IMR-90 (cell line): ENCODE measurements around the gene IL12RB1. TPM values are rescaled to one million over a fixed set of nuclear protein-coding genes. Genes with fewer than 3 reads are reported as not detected.

Experiments
- ATAC-seq: fragments of 200-7000 bp; cut with Tn5 transposase; 2 replicates; pipeline ENCODE4 v1.9.1; 2020; ENCODE audit warnings: low read depth, mild to moderate bottlenecking, moderate library complexity
- BruUV-seq: library from RNA; stranded (reverse); fragments of 400-500 nt; replicated peaks from 2 replicates; lab custom pipeline; 2021; lab: Mats Ljungman, UMichigan
- CTCF ChIA-PET: fragments of 300-600 bp; formaldehyde crosslinking; extraction: SDS; loops from one replicate; lab custom pipeline; 2021; ENCODE audit warnings: antibody characterized with exemption; lab: Yijun Ruan, JAX
- POLR2A ChIA-PET: fragments of 300-600 bp; sonication (Branson Sonifier 250); formaldehyde crosslinking; loops from one replicate; lab custom pipeline; 2022; ENCODE audit warnings: antibody characterized with exemption; ENCODE audit not compliant: unreplicated experiment; lab: Charles Lee
- DNase-seq: peaks from one replicate; pipeline ENCODE4 v3.0.0; 2013
- H2AFZ ChIP-seq: replicated peaks from 2 replicates; pipeline ENCODE3; 2013; ENCODE audit warnings: low read length, mild to moderate bottlenecking; ENCODE audit not compliant: poor library complexity
- H2AK5ac ChIP-seq: 2 replicates; pipeline ENCODE4 v1.6.1; 2013; ENCODE audit warnings: low read depth, low read length, inconsistent platforms
- H2AK9ac ChIP-seq: replicated peaks from 2 replicates; pipeline ENCODE3; 2013; ENCODE audit warnings: mild to moderate bottlenecking, low read depth, low read length, moderate library complexity; ENCODE audit not compliant: poor library complexity
- H2BK120ac ChIP-seq: 2 replicates; pipeline ENCODE4 v1.6.1; 2013; ENCODE audit warnings: low read depth, low read length, inconsistent platforms
- H2BK15ac ChIP-seq: 3 replicates; pipeline ENCODE4 v1.6.1; 2013; ENCODE audit warnings: low read depth, low read length, inconsistent platforms
- H2BK20ac ChIP-seq: 2 replicates; pipeline ENCODE4 v1.6.1; 2013; ENCODE audit warnings: low read depth, mild to moderate bottlenecking, inconsistent platforms, low read length, moderate library complexity
- H2BK5ac ChIP-seq: 2 replicates; pipeline ENCODE4 v1.6.1; 2013; ENCODE audit warnings: mild to moderate bottlenecking, low read depth, low read length, inconsistent platforms; ENCODE audit not compliant: poor library complexity, severe bottlenecking
- H3K14ac ChIP-seq: replicated peaks from 2 replicates; pipeline ENCODE4 v1.6.1; 2013; ENCODE audit warnings: low read depth, low read length, inconsistent platforms
- H3K18ac ChIP-seq: 2 replicates; pipeline ENCODE4 v1.6.1; 2013; ENCODE audit warnings: low read depth, low read length, control low read depth
- H3K23ac ChIP-seq: 2 replicates; pipeline ENCODE4 v1.6.1; 2013; ENCODE audit warnings: low read depth, low read length, inconsistent platforms
- H3K27ac ChIP-seq: 2 replicates; pipeline ENCODE4 v1.5.1; 2013; ENCODE audit warnings: mild to moderate bottlenecking, control low read depth, low read length; ENCODE audit not compliant: insufficient read depth
- H3K27me3 ChIP-seq: 2 replicates; pipeline ENCODE4 v1.6.1; 2013; ENCODE audit warnings: low read length; ENCODE audit not compliant: control insufficient read depth, insufficient read depth
- H3K36me3 ChIP-seq: 2 replicates; pipeline ENCODE4 v1.6.1; 2013; ENCODE audit warnings: low read length, mixed read lengths; ENCODE audit not compliant: control insufficient read depth, insufficient read depth
- H3K4ac ChIP-seq: 2 replicates; pipeline ENCODE4 v1.6.1; 2013; ENCODE audit warnings: low read depth, low read length, inconsistent platforms
- H3K4me1 ChIP-seq: 2 replicates; pipeline ENCODE4 v1.6.1; 2013; ENCODE audit warnings: low read length, mixed read lengths; ENCODE audit not compliant: control insufficient read depth, insufficient read depth
- H3K4me2 ChIP-seq: 2 replicates; pipeline ENCODE4 v1.6.1; 2013; ENCODE audit warnings: low read depth, mild to moderate bottlenecking, control low read depth, low read length, moderate library complexity
- H3K4me3 ChIP-seq: 2 replicates; pipeline ENCODE4 v1.5.1; 2013; ENCODE audit warnings: low read depth, mild to moderate bottlenecking, control low read depth, low read length, moderate library complexity; ENCODE audit not compliant: insufficient read depth
- H3K56ac ChIP-seq: 2 replicates; pipeline ENCODE4 v1.6.1; 2013; ENCODE audit warnings: low read length, inconsistent platforms; ENCODE audit not compliant: insufficient read depth; ENCODE audit errors: extremely low read depth
- H3K79me1 ChIP-seq, 2 experiments: 2 replicates each; pipeline ENCODE4 v1.6.1; 2013; ENCODE audit warnings: low read length in 2 of 2, inconsistent platforms in 1 of 2, low read depth in 1 of 2
- H3K9ac ChIP-seq: 2 replicates; pipeline ENCODE4 v1.6.1; 2013; ENCODE audit warnings: low read depth, low read length, control low read depth
- H3K9me1 ChIP-seq: 2 replicates; pipeline ENCODE4 v1.6.1; 2013; ENCODE audit warnings: low read length, inconsistent platforms; ENCODE audit not compliant: insufficient read depth
- H3K9me3 ChIP-seq: 2 replicates; pipeline ENCODE4 v1.6.1; 2013; ENCODE audit warnings: low read length; ENCODE audit not compliant: control insufficient read depth, insufficient read depth
- H4K20me1 ChIP-seq: 2 replicates; pipeline ENCODE4 v1.6.1; 2013; ENCODE audit warnings: low read length, inconsistent platforms; ENCODE audit not compliant: insufficient read depth
- H4K5ac ChIP-seq: 2 replicates; pipeline ENCODE4 v1.6.1; 2013; ENCODE audit warnings: mild to moderate bottlenecking, low read depth, low read length, control low read depth
- H4K8ac ChIP-seq, 2 experiments: 2 replicates each; pipeline ENCODE4 v1.6.1; 2013; ENCODE audit warnings: low read depth in 2 of 2, low read length in 2 of 2, control low read depth in 1 of 2, inconsistent platforms in 1 of 2
- H4K91ac ChIP-seq: 2 replicates; pipeline ENCODE4 v1.6.1; 2013; ENCODE audit warnings: low read depth, low read length, inconsistent platforms; ENCODE audit not compliant: insufficient read depth
- BHLHE40 ChIP-seq: fragments of 150-350 bp; IDR thresholded peaks from 2 replicates; pipeline ENCODE4 v1.6.1; 2016; ENCODE audit warnings: mild to moderate bottlenecking, low read depth, low read length
- CEBPB ChIP-seq: IDR thresholded peaks from 2 replicates; pipeline ENCODE4 v1.6.1; 2012; ENCODE audit warnings: low read depth, low read length, improper control_type of control experiment
- CHD1 ChIP-seq: IDR thresholded peaks from 2 replicates; pipeline ENCODE4 v1.6.1; 2012; ENCODE audit warnings: low read depth, low read length, improper control_type of control experiment
- CTCF ChIP-seq: conservative IDR thresholded peaks from 2 replicates; pipeline ENCODE4 v1.5.1; 2012; ENCODE audit warnings: mild to moderate bottlenecking, low read depth, low read length, improper control_type of control experiment
- FOS ChIP-seq: fragments of 150-350 bp; IDR thresholded peaks from 2 replicates; pipeline ENCODE4 v1.6.1; 2016; ENCODE audit warnings: low read depth, low read length
- MAFK ChIP-seq: IDR thresholded peaks from 2 replicates; pipeline ENCODE4 v1.6.1; 2012; ENCODE audit warnings: low read depth, low read length, improper control_type of control experiment
- MAZ ChIP-seq: IDR thresholded peaks from 2 replicates; pipeline ENCODE4 v1.6.1; 2012; ENCODE audit warnings: low read depth, mild to moderate bottlenecking, low read length, improper control_type of control experiment, moderate library complexity, borderline replicate concordance
- MXI1 ChIP-seq: IDR thresholded peaks from 2 replicates; pipeline ENCODE4 v1.6.1; 2012; ENCODE audit warnings: low read depth, mild to moderate bottlenecking, low read length, moderate library complexity, borderline replicate concordance
- NFE2L2 ChIP-seq: fragments of 150-350 bp; IDR thresholded peaks from 2 replicates; pipeline ENCODE4 v1.6.1; 2016; ENCODE audit warnings: low read depth, mild to moderate bottlenecking, low read length
- POLR2A ChIP-seq: IDR thresholded peaks from 2 replicates; pipeline ENCODE4 v1.6.1; 2012; ENCODE audit warnings: mild to moderate bottlenecking, low read depth, low read length
- RAD21 ChIP-seq: IDR thresholded peaks from 2 replicates; pipeline ENCODE4 v1.6.1; 2012; ENCODE audit warnings: low read length, improper control_type of control experiment
- RCOR1 ChIP-seq: IDR thresholded peaks from 2 replicates; pipeline ENCODE4 v1.6.1; 2012; ENCODE audit warnings: mild to moderate bottlenecking, low read length, improper control_type of control experiment; ENCODE audit not compliant: insufficient replicate concordance
- RFX5 ChIP-seq: IDR thresholded peaks from 2 replicates; pipeline ENCODE4 v1.8.0; 2012; ENCODE audit warnings: low read depth, mild to moderate bottlenecking, low read length, moderate library complexity
- SMC3 ChIP-seq: fragments of 150-350 bp; IDR thresholded peaks from 2 replicates; pipeline ENCODE4 v1.6.1; 2016; ENCODE audit warnings: low read depth, mild to moderate bottlenecking, antibody characterized with exemption, low read length, moderate library complexity
- WGBS, 2 experiments: methylation state at CpG; one replicate each; pipeline versions ENCODE4 v1.1.5 to v1.1.7; 2013; ENCODE audit warnings: missing lambda C conversion rate in 2 of 2; ENCODE audit not compliant: insufficient read length in 1 of 2; ENCODE audit errors: extremely low coverage in 2 of 2; 5-methylcytosine and 5-hydroxymethylcytosine counted together
- dilution Hi-C: fragments of 300-500 bp; cut with HindIII; formaldehyde crosslinking; loops from one replicate; pipeline ENCODE4 v1.14.3; 2018; ENCODE audit warnings: low sequenced_read_pairs; ENCODE audit not compliant: unreplicated experiment
- in situ Hi-C: fragments of 300-500 bp; cut with MboI; formaldehyde crosslinking; loops from 3 replicates; pipeline ENCODE4 v1.14.3; 2019; ENCODE audit warnings: low sequenced_read_pairs, inconsistent platforms, mixed read lengths
- intact Hi-C: fragments of 100-400 bp; cut with micrococcal nuclease; formaldehyde crosslinking; loops from 2 replicates; pipeline ENCODE4 v1.10.0; 2022
- polyA plus RNA-seq, 3 experiments: library from polyadenylated mRNA; depleted of rRNA; stranded (reverse); fragments of >200 nt; gene quantifications; 2 replicates each; pipeline ENCODE4 v1.2.3, GENCODE V29; 2012; ENCODE audit warnings: low replicate concordance in 1 of 3
- total RNA-seq: library from RNA; depleted of rRNA; stranded (reverse); fragments of >200 nt; gene quantifications from 2 replicates; pipeline ENCODE4 v1.2.3, GENCODE V29; 2012
- TF ChIP-seq, protein P1 (sequence below): fragments of 150-350 bp; IDR thresholded peaks from 2 replicates; pipeline ENCODE4 v1.6.1; 2017; ENCODE audit warnings: mild to moderate bottlenecking, antibody characterized with exemption, low read length, low read depth
- TF ChIP-seq, protein P2 (sequence below): fragments of 150-350 bp; IDR thresholded peaks from 2 replicates; pipeline ENCODE4 v1.6.1; 2016; ENCODE audit warnings: low read depth, mild to moderate bottlenecking, low read length, moderate library complexity, borderline replicate concordance

Gene IL12RB1
- total and polyA plus RNA-seq, 2 of the 4 experiments (the other 2 are of a cell fraction), result not detected

GRCh38 chr19:18112989-18113478 is 26.3 kb upstream of the IL12RB1 start:
- dilution Hi-C loops (no loop called here), intact Hi-C loops (loop anchor here (1.0 to 5.0 kb wide), 3 partner anchors 39 to 138 kb away; partner anchors contain the start of gene PIK3R2), in situ Hi-C loops (loop anchor here (5.0 to 10.0 kb wide), 2 partner anchors 139 to 302 kb away; partner anchors contain the start of gene SSBP4)
- Histone ChIP-seq H4K5ac (no peak overlapping the region), H3K4me3 (no peak overlapping the region), H4K8ac (no peak overlapping the region), H3K23ac (no peak overlapping the region), H3K4me1 (peaks cover 13% of the 10 kb centered on the region), H3K14ac (no peak overlapping the region), H3K4ac (peak overlapping the region; percentile 64; the same call in 1 of the 2 replicates), H2AK5ac (no peak overlapping the region; the same call in 1 of the 2 replicates), H2BK120ac (no peak overlapping the region), H4K20me1 (peaks cover 4% of the 10 kb centered on the region; the same call in 1 of the 2 replicates), H3K9me3 (no peaks in the 10 kb centered on the region), H4K91ac (no peak overlapping the region), H3K36me3 (0 out of 2 replicates have a peak, but pooled peaks cover 3% of the 10 kb centered on the region), H2BK15ac (no peak overlapping the region), H2AK9ac (peak overlapping the region; percentile 52), H3K9ac (no peak overlapping the region), H3K79me1 (no peaks in the 10 kb centered on the region; a peak in 1 of 4 replicates), H3K9me1 (no peaks in the 10 kb centered on the region), H2AFZ (peak overlapping the region; percentile 81), H3K56ac (no peak overlapping the region), H3K4me2 (no peak overlapping the region), H3K18ac (no peak overlapping the region), H2BK20ac (no peak overlapping the region), H2BK5ac (no peak overlapping the region), H3K27me3 (no peaks in the 10 kb centered on the region), H3K27ac (no peak overlapping the region)
- POLR2A ChIA-PET, result no interaction called here
- DNase-seq (peak; percentile 71), ATAC-seq (peak; percentile 65)
- CTCF ChIA-PET, result interaction anchor here (0.7 to 1.3 kb wide), 3 partner anchors 9 to 39 kb away, joined by 4 read pairs; no protein-coding TSS in a partner anchor
- TF ChIP-seq NFE2L2, result no peak
- no peak for TF ChIP-seq RFX5
- TF ChIP-seq SMC3, result peak; percentile 89
- TF ChIP-seq BHLHE40, result no peak
- TF ChIP-seq MAFK, result no peak
- TF ChIP-seq CHD1, result no peak
- peak; percentile 93 for TF ChIP-seq CTCF
- TF ChIP-seq MXI1, result no peak
- TF ChIP-seq MAZ, result peak; percentile 82; the same call in 1 of the 2 replicates
- no peak for TF ChIP-seq FOS
- TF ChIP-seq, protein P1, sequence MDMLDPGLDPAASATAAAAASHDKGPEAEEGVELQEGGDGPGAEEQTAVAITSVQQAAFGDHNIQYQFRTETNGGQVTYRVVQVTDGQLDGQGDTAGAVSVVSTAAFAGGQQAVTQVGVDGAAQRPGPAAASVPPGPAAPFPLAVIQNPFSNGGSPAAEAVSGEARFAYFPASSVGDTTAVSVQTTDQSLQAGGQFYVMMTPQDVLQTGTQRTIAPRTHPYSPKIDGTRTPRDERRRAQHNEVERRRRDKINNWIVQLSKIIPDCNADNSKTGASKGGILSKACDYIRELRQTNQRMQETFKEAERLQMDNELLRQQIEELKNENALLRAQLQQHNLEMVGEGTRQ, result no peak
- TF ChIP-seq POLR2A, result no peak
- TF ChIP-seq, protein P2, sequence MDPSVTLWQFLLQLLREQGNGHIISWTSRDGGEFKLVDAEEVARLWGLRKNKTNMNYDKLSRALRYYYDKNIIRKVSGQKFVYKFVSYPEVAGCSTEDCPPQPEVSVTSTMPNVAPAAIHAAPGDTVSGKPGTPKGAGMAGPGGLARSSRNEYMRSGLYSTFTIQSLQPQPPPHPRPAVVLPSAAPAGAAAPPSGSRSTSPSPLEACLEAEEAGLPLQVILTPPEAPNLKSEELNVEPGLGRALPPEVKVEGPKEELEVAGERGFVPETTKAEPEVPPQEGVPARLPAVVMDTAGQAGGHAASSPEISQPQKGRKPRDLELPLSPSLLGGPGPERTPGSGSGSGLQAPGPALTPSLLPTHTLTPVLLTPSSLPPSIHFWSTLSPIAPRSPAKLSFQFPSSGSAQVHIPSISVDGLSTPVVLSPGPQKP, result no peak
- TF ChIP-seq RCOR1, result no peak
- TF ChIP-seq RAD21, result peak; percentile 90
- TF ChIP-seq CEBPB, result no peak
- no CpG with 5 or more reads among the region's 9 CpGs for WGBS, 2 experiments
- BruUV-seq, result no TSS peak
